NCI-H2029 (cell line): Measurements from ENCODE around the gene OR10H1.
"Not testable (repeated sequence)": the region's sequence is repeated elsewhere in the genome, so short reads cannot be mapped to it uniquely, and the experiment has no call there.

Source experiments
- DNase-seq: peaks from one replicate; lab custom pipeline; 2025; lab: John Stamatoyannopoulos, UW

The OR10H1 gene, protein sequence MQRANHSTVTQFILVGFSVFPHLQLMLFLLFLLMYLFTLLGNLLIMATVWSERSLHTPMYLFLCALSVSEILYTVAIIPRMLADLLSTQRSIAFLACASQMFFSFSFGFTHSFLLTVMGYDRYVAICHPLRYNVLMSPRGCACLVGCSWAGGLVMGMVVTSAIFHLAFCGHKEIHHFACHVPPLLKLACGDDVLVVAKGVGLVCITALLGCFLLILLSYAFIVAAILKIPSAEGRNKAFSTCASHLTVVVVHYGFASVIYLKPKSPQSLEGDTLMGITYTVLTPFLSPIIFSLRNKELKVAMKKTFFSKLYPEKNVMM

DNA sequence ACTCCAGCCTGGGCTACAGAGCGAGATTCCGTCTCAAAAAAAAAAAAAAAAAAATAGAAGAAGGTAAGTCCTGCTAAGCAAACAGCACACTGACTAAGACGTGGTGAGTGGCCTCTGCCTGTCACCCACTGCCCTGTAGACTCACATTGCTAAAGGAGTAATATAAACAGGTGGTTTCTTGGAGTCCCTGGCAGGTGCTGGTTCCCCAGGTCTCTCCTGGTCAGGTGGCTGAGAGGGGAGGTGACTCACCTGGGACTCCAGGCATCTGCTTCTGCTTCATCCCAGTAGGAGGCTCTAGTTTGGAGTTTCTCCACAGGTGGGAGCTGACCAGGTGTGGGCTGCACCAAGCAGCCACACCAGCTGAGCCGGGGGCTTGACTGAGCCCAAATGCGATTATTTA, at the start of gene OR10H1:
Gene OR10H1, minus strand, starts transcription at position 359 of the 400 bp plus-strand sequence. CDS start 7,627 bp downstream, outside the sequence.
- no peak for DNase-seq

DNA sequence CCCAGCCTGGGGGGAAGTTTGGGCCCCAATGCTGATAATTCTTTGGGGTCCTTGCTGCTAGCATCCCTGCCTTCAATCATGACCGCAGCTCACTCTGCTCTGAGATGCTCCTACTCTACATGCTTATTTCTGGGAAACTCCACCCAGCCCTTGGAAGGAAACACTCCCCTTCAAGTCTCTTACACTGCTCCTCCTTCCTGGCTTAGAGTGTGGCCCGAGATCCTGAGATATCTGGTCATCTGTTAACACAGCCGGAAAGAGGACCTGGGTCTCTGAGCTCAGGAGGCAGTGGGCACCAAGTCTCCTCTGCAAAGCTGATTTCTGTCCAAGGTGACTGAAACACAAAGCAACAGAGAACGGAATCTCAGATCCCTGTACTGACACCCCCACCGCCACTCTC, 49.4 kb upstream of the OR10H1 start:
- no peak for DNase-seq

DNA sequence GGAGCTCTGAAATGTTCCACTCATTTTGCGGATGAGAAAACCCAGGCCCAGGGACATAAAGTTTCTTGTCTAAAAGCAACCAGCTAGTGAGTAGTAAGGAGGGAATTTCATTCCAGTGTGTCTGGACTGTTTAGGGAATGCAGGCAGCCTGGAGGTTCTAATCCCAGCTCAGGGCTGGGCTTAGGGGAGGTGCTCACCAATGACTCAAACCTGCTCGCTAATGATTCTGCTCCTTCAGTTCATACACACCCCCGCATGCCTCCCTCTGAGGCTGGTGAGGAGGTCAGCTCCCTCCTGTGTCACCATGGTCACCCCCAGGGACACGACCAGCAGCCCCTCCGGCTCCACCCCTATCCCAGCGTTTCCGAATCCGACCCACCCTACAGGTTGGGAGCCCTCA, 47.8 kb upstream of the OR10H1 start:
- no peak for DNase-seq

DNA sequence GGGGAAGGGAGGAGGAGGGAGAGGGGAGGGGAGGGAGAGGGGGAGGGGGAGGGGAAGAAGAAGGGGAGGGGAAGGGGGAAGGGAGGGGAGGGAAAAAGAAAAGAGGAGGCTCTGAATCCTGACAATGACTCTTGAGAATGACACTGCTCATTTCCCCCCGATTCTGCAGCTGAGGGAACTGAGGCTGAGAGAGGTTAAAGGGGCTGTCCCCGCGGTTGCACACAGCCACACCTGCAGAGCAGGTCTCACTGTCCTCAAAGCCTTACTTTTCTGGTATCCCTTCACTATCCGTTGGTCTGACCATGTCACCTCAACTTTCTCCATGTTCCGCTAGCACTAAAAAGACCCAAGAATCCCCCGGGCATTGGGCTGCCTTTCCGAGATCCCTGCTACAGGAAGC, 47.0 kb upstream of the OR10H1 start:
- DNase-seq: no peak

DNA sequence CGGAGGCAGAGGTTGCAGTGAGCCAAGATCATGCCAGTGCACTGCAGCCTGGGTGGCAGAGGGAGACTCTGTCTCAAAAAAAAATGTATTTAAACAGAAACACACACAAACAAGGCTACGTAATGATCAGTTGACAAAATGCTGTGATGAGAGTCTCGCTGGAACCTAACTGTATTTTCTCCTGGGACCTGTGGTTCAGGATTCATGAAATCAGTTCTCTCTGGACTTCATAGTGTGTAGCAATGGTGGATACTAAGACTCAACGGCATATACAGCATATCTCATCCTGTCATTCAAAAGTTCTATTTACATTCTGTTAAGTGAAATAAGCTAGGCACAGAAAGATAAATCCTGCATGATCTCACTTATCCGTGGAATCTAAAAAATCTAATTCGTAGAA, 45.1 kb upstream of the OR10H1 start:
- DNase-seq: no peak

DNA sequence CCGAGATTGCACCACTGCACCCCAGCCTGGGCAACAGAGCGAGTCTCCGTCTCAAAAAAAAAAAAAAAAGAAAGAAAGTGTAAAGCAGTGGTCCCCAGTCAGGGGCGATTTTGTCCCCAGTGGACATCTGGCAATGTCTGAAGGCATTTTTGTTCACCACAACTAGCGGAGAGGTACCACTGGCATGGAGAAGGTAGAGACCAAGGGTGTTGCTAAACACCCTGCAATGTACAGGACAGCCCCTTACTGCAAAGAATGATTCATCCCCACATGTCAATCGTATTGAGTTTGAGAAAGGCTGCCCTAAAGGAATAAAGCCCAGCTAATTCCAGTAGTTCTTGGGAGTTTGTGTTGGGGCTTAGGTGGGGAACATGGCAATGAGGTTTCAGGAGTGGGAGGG, 43.7 kb upstream of the OR10H1 start:
- no peak for DNase-seq

DNA sequence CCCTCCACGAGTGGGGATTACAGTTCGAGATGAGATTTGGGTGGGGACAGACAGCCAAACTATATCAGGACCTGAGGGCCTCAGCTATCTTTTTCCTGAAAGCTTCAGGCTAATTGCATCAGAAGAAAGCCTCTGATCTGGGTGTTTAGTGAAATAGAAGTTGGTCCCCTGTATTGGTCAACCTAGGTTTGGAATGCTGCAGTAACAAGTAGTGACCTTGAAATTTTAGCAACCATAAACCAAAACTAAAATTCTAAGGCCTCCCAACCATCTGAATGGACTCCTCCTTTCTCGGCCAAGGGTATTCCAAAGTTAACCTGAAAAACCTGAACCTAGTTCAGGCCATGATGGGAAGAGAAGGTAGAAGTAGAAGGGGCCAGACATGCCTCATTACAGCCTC, 34.9 kb upstream of the OR10H1 start:
- DNase-seq: no peak

DNA sequence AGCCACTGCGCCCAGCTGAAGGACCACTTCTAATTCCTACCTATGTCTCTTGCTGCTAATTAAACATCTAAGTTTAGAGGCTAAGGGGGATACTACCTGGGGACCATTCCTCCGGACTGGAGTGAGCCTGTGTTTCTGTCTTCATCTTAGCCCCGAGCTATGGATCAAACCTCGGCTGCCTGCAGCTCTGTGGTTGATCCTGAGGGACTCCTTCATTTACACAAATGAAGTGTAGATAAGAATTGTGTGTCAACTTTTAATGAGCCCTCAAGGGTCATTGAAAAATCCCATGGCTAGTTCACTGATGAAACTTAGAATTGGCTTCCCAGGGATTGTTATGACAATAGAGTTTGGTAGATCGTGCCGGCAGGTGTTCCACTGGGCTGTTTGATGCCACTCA, 31.5 kb upstream of the OR10H1 start:
- peak; percentile 14 for DNase-seq

DNA sequence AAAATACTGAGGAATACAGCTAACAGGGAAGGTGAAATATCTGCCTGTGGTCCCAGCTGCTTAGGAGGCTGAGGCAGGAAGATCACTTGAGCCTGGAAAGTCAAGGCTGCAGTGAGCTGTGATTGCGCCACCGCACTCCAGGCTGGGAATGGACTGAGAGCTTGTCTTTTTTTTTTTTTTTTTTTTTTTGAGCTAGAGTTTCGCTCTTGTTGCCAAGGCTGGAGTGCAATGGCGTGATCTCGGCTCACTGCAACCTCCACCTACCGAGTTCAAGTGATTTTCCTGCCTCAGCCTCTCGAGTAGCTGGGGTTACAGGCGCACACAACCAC, 28.4 kb upstream of the OR10H1 start:
- DNase-seq: peak; percentile 76

DNA sequence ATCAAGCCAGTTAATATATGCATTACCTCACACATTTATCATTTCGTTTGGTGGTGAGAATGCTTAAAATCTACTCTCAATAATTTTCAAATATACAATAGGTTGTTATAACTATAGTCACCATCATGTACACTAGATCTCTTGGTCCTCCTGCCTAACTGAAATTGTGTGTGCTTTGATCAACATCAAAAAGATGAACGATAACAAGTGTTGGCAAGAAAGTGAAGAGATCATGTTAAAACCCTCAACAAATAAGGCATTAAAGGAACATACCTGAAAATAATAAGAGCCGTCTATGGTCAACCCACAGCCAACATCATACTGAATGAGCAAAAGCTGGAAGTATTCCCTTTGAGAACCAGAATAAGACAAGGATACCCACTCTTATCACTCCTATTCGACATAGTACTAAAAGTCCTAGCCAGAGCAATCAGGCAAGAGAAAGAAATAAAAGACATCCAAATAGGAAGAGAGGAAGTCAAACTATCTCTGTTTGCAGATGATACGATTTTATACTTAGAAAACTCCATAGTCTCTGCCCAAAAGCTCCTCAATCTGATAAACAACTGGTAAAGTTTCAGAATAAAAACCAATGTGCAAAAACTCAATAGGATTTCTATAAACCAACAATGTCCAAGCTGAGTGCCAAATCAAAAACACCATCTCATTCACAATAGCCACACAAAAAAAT, 27.9 kb upstream of the OR10H1 start:
- no peak for DNase-seq

DNA sequence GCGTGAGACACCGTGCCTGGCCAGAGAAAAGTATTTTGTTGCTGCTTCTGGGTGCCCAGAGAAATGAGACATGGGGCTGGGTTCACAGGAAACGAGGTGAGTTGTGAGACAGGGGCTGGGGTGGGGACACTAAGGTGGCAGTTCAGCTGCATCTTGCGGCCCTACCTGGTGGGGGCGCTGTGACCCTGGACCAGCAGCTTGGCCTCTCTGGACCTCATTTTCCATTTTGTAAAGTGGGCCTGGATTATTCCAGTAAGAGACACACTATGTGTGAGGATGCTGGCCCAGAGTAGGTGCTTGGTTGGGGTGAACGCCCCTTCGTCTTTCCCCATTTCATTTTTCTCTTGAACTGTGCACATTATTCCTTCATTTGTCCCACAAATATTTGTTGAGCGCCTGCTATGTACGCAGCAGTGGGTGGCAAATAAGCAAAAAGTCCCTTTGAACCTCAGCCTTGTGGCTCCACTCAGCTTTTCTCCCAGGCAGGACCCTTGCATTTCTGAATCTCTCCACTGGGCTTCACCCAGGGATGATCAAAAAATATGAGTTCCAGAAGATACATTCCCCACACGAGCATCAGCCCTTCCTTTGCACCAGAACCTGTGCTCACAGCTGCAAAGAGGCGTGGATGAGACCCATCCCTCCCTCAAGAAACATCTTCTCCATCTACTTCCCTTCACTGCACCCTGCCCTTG, 26.6 kb upstream of the OR10H1 start:
- no peak for DNase-seq

DNA sequence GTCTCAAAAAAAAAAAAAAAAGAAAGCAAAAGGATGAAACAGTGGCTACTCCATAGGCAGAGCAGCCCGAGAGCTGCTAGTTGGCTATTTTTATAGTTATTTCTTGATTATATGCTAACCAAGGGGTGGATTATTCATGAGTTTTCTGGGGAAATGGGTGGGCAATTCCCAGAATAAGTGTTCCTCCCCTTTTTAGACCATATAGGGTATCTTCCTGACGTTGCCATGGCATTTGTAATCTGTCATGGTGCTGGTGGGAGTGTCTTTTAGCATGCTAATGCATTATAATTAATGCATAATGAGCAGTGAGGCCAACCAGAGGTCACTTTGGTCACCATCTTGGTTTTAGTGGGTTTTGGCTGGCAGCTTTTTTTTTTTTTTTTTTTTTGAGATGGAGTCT, 25.4 kb upstream of the OR10H1 start:
- DNase-seq: no peak

DNA sequence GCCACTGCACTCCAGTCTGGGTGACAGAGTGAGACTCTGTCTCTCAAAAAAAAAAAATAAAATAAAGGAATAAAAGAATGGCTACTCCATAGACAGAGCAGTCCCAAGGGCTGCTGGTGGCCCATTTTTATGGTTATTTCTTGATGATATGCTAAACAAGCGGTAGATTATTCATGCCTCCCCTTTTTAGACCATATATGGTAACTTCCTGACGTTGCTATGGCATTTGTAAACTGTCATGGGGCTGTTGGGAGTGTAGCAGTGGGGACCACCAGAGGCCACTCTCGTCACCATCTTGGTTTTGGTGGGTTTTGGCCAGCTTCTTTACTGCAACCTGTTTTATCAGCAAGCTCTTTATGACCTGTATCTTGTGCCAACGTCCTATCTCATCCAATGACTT, 24.4 kb upstream of the OR10H1 start:
- DNase-seq: not testable (repeated sequence)

DNA sequence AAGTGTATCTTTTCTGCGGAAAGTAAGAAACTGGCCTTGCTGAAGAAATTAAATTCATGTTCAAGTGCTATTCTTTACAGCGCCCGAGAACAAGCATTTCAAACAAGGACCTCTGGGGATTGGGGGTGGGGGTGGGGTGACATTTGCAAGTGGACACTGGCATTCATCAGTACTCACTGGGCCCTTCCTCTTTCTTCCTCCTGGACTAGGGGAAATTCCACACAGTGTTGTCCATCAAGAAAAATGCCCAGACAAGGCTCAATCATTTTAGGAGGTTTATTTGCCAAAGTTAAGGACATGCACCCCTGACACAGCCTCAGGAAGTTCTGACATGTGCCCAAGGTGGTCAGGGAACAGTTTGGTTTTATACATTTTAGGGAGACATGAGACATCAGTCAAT, 22.9 kb upstream of the OR10H1 start:
- no peak for DNase-seq

DNA sequence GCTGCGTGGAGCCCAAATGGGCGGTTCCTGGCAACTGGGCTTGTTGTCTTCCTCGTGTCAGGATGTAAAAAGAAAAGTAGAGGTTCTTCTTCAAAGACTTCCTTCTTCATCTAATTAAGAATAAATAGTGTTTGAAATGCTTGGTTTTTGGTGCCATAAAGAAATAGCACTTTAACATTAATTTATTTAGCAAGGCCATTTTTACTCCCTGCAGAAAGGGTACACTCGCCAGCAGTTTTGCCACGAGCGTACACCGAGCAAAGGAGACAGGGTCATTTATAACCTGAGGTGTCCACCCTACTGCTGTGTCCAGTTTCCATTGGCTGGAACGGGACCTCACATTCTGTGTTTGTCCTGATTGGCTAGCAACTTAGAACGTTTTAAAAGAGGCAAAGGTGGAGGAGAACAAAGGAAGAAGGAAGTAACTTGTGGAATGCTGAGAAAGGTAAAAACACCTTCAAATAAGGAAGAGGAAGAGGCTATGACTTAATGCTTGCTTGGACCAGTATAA, 21.8 kb upstream of the OR10H1 start:
- DNase-seq: peak; percentile 84

DNA sequence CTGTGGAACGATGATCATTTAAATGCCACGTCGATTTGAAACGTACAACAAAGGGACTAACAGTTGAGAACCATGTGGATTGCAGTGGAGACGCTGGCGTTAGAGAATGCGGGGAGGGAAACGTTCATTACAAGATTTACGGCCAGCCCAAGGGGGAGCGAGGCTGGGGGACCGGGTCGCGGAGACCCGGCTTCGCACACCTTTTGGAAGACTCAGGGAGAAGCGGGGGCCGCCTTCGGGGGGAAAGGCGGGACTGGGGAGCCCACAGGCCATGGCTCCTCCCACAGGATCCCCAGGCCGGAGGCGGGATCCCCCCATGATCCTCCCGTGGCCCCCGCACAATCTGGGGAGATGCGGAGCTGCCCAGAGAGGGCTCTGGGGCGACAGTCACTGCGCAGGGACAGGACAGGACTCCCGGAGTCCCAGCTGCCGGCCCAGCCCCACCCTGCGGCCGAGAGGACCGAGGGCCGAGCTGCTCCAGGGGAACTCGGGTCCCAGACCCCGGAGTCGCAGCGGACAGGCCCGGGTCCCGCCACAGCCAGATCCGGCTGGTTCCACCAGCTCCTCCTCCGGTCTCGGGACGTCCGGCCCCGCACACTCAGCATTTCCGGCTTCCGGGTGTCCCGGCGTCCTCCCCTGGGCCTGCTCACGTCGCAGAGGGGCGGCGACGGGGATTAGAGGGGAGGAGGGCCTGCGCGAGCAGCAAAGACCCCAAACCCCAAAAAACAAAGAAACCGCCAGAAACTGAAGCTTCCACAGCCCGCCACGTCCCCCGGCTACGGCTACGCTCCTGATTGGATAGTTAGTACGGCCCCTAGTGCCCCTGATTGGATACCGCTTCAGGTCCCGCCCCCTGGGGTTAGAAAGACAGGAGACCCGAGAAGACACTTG, 21.1 kb upstream of the OR10H1 start:
- DNase-seq: peak; percentile 98

DNA sequence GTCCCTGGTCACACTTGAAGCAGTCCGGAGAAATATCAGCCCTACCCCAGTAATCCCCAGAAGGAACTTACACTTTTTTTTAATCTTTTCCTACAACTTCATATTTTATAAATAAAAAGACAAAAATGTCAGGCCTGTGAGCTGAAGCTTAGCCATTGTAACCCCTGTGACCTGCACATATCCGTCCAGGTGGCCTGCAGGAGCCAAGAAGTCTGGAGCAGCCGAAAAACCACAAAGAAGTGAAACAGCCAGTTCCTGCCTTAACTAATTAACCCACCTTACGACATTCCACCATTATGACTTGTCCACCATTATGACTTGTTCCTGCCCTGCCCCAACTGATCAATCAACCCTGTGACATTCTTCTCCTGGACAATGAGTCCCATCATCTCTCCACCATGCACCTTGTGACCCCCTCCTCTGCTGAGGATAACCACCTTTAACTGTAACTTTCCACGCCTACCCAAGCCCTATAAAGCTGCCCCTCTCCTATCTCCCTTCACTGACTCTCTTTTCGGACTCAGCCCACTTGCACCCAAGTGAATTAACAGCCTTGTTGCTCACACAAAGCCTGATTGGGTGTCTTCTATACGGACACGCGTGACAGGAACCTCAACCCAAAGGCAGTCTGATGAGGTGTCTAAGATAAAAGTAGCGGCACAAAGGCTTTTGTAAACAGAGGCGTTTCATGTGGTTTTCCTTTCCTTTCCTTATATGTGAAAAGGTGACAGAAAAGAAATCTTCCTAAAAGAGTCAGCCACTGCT, 20.3 kb upstream of the OR10H1 start:
- not testable (repeated sequence) for DNase-seq

DNA sequence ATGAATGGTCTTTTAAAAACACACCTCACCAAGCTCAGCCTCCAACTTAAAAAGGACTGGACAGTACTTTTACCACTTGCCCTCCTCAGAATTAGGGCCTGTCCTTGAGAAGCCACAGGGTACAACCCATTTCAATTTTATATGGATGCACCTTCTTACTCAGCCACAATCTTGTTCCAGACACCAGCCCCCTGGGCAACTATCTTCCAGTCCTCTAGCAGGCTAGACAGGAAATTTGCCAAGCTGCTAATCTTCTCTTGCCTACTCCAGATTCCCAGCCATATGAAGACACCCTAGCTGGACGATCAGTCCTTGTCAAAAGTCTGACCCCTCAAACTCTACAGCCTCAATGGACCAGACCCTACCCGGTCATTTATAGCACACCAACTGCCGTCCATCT, 18.8 kb upstream of the OR10H1 start:
- not testable (repeated sequence) for DNase-seq

DNA sequence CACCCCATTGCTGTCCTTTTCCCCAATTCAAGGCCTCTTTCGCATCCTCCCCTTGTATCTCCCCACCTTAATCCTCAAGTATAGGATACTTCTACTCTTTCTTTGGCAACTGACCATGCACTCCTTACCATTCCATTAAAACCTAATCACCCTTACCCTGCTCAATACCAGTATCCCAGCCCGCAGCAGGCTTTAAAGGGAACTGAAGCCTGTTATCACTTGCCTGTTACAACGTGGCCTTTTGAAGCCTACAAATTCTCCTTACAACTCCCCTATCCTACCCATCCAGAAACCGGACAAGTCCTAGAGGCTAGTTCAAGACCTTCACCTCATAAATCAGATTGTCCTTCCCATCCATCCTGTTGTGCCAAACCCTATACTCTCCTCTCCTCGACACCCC, 16.2 kb upstream of the OR10H1 start:
- no peak for DNase-seq

DNA sequence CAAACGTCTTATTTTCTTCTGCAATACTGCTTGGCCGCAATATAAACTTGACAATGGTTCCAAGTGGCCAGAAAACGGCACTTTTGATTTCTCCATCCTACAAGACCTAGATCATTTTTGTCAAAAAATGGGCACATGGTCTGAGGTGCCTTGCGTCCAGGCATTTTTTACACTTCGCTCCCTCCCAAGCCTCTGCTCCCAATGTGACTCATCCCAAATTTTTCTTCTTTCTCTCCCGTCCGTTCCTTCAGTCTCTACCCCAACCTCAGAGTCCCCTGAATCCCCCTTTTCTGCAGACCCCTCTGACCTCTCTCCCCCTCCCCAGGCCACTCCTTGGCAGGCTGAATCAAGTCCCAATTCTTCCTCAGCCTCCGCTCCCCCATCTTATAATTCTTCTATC, 14.3 kb upstream of the OR10H1 start:
- DNase-seq: no peak

DNA sequence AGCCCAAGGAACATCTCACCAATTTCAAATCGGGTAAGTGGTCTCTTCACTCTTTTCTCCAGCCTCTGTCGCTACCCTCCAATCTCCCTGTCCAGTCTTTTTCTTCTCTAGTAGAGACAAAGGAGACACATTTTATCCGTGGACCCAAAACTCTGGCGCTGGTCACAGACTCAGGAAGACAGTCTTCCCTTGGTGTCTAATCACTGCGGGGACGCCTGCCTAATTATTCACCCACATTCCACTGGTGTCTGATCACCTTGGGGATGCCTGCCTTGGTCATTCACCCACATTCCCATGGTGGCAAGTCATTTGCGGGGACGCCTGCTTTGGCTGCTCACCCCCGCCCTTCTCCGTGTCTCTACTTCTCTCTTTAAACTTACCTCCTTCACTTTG, 13.8 kb upstream of the OR10H1 start:
- no peak for DNase-seq
